ENCODE measurements around the gene TMEM86B.

- TF ChIP-seq, protein P1, sequence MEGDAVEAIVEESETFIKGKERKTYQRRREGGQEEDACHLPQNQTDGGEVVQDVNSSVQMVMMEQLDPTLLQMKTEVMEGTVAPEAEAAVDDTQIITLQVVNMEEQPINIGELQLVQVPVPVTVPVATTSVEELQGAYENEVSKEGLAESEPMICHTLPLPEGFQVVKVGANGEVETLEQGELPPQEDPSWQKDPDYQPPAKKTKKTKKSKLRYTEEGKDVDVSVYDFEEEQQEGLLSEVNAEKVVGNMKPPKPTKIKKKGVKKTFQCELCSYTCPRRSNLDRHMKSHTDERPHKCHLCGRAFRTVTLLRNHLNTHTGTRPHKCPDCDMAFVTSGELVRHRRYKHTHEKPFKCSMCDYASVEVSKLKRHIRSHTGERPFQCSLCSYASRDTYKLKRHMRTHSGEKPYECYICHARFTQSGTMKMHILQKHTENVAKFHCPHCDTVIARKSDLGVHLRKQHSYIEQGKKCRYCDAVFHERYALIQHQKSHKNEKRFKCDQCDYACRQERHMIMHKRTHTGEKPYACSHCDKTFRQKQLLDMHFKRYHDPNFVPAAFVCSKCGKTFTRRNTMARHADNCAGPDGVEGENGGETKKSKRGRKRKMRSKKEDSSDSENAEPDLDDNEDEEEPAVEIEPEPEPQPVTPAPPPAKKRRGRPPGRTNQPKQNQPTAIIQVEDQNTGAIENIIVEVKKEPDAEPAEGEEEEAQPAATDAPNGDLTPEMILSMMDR (conservative IDR thresholded peaks at IDR 0.05 in 1 of 2, IDR thresholded peaks at IDR 0.05 in 1 of 2; ENCODE audit: low read depth in 1 of 2, low read length in 2 of 2) = no peak
- TF ChIP-seq EZH2 (IDR thresholded peaks at IDR 0.05; ENCODE audit: low read length, missing control alignments) = no peak
These were observed 33.1 kb upstream of the TMEM86B start for GRCh38 chr19:55261671-55262126.

All from fibroblast of lung (primary cell).